ENCODE measurements around the gene TAL1. TPM values are rescaled to one million over a fixed set of nuclear protein-coding genes. Genes with fewer than 3 reads are reported as not detected.

The TAL1 gene
- total RNA-seq, 4 donors from 2014 or later = 3.0 to 4.2 (median 3.6) TPM

- no peak overlapping the region for H3K4me3 ChIP-seq
- no peak overlapping the region for H3K27ac ChIP-seq
- H3K4me1 ChIP-seq = no peaks in the 10 kb centered on the region
- TF ChIP-seq POLR2A (IDR thresholded peaks at IDR 0.05) (no peak), POLR2AphosphoS5 (IDR thresholded peaks at IDR 0.05) (no peak), EP300 (IDR thresholded peaks at IDR 0.05) (no peak), CTCF (IDR thresholded peaks at IDR 0.05) (no peak)
- WGBS, 2 donors (ENCODE audit: low coverage in 1 of 2) = 48 to 59% methylated on average over 3 to 5 of the region's 5 CpGs
- no peaks in the 10 kb centered on the region for H3K9me3 ChIP-seq
- no peaks in the 10 kb centered on the region for H3K36me3 ChIP-seq
- ATAC-seq = no peak
- peaks cover 42% of the 10 kb centered on the region for H3K27me3 ChIP-seq
Measured at GRCh38 chr1:47243910-47244309, 11.9 kb upstream of the TAL1 start.

- Histone ChIP-seq H3K9me3 (no peaks in the 10 kb centered on the region), H3K4me1 (no peaks in the 10 kb centered on the region), H3K36me3 (no peaks in the 10 kb centered on the region), H3K4me3 (no peak overlapping the region), H3K27me3 (peaks cover 42% of the 10 kb centered on the region), H3K27ac (no peak overlapping the region)
- TF ChIP-seq EP300 (IDR thresholded peaks at IDR 0.05) (no peak), CTCF (IDR thresholded peaks at IDR 0.05) (no peak), POLR2A (IDR thresholded peaks at IDR 0.05) (no peak), POLR2AphosphoS5 (IDR thresholded peaks at IDR 0.05) (no peak)
- 73% methylated on average over 8 of the region's 11 CpGs; no CpG with 5 or more reads in 1 of the 2 donors for WGBS, 2 donors (ENCODE audit: low coverage in 1 of 2)
- peak; percentile 55 for ATAC-seq
Measured at GRCh38 chr1:47241114-47242113, 9.4 kb upstream of the TAL1 start.

GRCh38 chr1:47238935-47239592 is 7.0 kb upstream of the TAL1 start:
- 55 to 73% methylated on average over 5 of the region's 5 CpGs for WGBS, 2 donors (ENCODE audit: low coverage in 1 of 2)
- H3K4me3 ChIP-seq = no peak overlapping the region
- ATAC-seq = no peak
- H3K4me1 ChIP-seq = peaks cover 0 to 12% (median 0%) of the 10 kb centered on the region in 3 donors
- H3K36me3 ChIP-seq = no peaks in the 10 kb centered on the region
- H3K27me3 ChIP-seq = peaks cover 50% of the 10 kb centered on the region
- H3K9me3 ChIP-seq = no peaks in the 10 kb centered on the region
- no peak overlapping the region for H3K27ac ChIP-seq
- TF ChIP-seq POLR2AphosphoS5 (IDR thresholded peaks at IDR 0.05) (no peak), POLR2A (IDR thresholded peaks at IDR 0.05) (no peak), EP300 (IDR thresholded peaks at IDR 0.05) (no peak), CTCF (IDR thresholded peaks at IDR 0.05) (no peak)

GRCh38 chr1:47235806-47236205 is 3.8 kb upstream of the TAL1 start:
- H3K27ac ChIP-seq = peak overlapping the region in 1 of 4 donors; percentile 41
- H3K4me3 ChIP-seq = no peak overlapping the region
- peaks cover 0 to 30% (median 11%) of the 10 kb centered on the region in 3 donors for H3K4me1 ChIP-seq
- no peaks in the 10 kb centered on the region for H3K36me3 ChIP-seq
- H3K9me3 ChIP-seq = no peaks in the 10 kb centered on the region
- TF ChIP-seq CTCF (IDR thresholded peaks at IDR 0.05) (no peak), EP300 (IDR thresholded peaks at IDR 0.05) (no peak), POLR2AphosphoS5 (IDR thresholded peaks at IDR 0.05) (no peak), POLR2A (IDR thresholded peaks at IDR 0.05) (no peak)
- peaks cover 59% of the 10 kb centered on the region for H3K27me3 ChIP-seq
- 69% methylated on average over 4 of the region's 4 CpGs; no CpG with 5 or more reads in 1 of the 2 donors for WGBS, 2 donors (ENCODE audit: low coverage in 1 of 2)
- ATAC-seq = no peak

Measured in gastroesophageal sphincter (tissue), 4 donors.